HT1080 (cell line): ENCODE results near the gene SUPT7L. TPM values are rescaled to one million over a fixed set of nuclear protein-coding genes. Genes with fewer than 3 reads are reported as not detected.
"Not testable (repeated sequence)": the region's sequence is repeated elsewhere in the genome, so short reads cannot be mapped to it uniquely, and the experiment has no call there.

ENCODE experiments used
- DNase-seq: peaks from one replicate; pipeline ENCODE4 v3.0.0-alpha.2; 2015; ENCODE audit warnings: low read depth
- total RNA-seq: library from RNA; depleted of rRNA; stranded (reverse); fragments of >200 nt; shearing (Covaris generic); gene quantifications from 2 replicates; pipeline ENCODE4 v1.2.3, GENCODE V29; 2014

Gene SUPT7L
- total RNA-seq, 1 experiment from 2014 or later = 23.8 TPM

- DNase-seq = no peak
Measured at GRCh38 chr2:27685577-27685976, 22.2 kb upstream of the SUPT7L start.

GRCh38 chr2:27685006-27685405, 21.6 kb upstream of the SUPT7L start:
- DNase-seq = not testable (repeated sequence)

GRCh38 chr2:27683390-27684071, 20.1 kb upstream of the SUPT7L start:
- DNase-seq = peak; percentile 88

- DNase-seq = peak; percentile 98
Measured at GRCh38 chr2:27682334-27682771, 18.9 kb upstream of the SUPT7L start.

- peak; percentile 34 for DNase-seq
Measured at GRCh38 chr2:27681841-27682240, 18.4 kb upstream of the SUPT7L start.

GRCh38 chr2:27680571-27680970, 17.2 kb upstream of the SUPT7L start:
- DNase-seq = no peak

- no peak for DNase-seq
Measured at GRCh38 chr2:27672723-27673486, 9.5 kb upstream of the SUPT7L start.

GRCh38 chr2:27671235-27671634, 7.8 kb upstream of the SUPT7L start:
- DNase-seq = no peak

- no peak for DNase-seq
Measured at GRCh38 chr2:27667446-27667845, 4.0 kb upstream of the SUPT7L start.

GRCh38 chr2:27664622-27665363, 1.4 kb upstream of the SUPT7L start:
- no peak for DNase-seq

GRCh38 chr2:27664154-27664574, 750 bp upstream of the SUPT7L start:
- DNase-seq = no peak

GRCh38 chr2:27661371-27661770, 2.0 kb downstream of the SUPT7L start:
- no peak for DNase-seq

GRCh38 chr2:27655155-27655951, 8.1 kb downstream of the SUPT7L start:
- peak; percentile 74 for DNase-seq

GRCh38 chr2:27653397-27653796, 10.0 kb downstream of the SUPT7L start:
- peak; percentile 42 for DNase-seq

- no peak for DNase-seq
Measured at GRCh38 chr2:27652790-27653189, 10.6 kb downstream of the SUPT7L start.

- DNase-seq = no peak
Measured at GRCh38 chr2:27652341-27652740, 11.1 kb downstream of the SUPT7L start.

- no peak for DNase-seq
Measured at GRCh38 chr2:27651056-27651455, 12.4 kb downstream of the SUPT7L start.

- DNase-seq = no peak
Measured at GRCh38 chr2:27647737-27648136, 15.7 kb downstream of the SUPT7L start.

GRCh38 chr2:27647289-27647688, 16.1 kb downstream of the SUPT7L start:
- peak; percentile 23 for DNase-seq

GRCh38 chr2:27645197-27645596, 18.2 kb downstream of the SUPT7L start:
- DNase-seq = no peak

GRCh38 chr2:27640722-27641245, 22.6 kb downstream of the SUPT7L start:
- no peak for DNase-seq
